ENCODE results near the gene MICAL3. TPM values are rescaled to one million over a fixed set of nuclear protein-coding genes. Genes with fewer than 3 reads are reported as not detected.

MICAL3 gene
- total and polyA plus RNA-seq, 2 of the 8 experiments (the other 6 are each of a cell fraction or from before 2014, with no cell fraction given) = 8.3 to 41.8 TPM

- no peak for TF ChIP-seq USF2 (IDR thresholded peaks at IDR 0.05; ENCODE audit: low read length)
- no peak for TF ChIP-seq SAP30 (IDR thresholded peaks at IDR 0.05; ENCODE audit: insufficient read depth, insufficient replicate concordance, low read length)
These were observed 42.0 kb upstream of the MICAL3 start (continued) for GRCh38 chr22:18066181-18066859.
